K562 (cell line): ENCODE measurements around the gene SGK1. TPM values are rescaled to one million over a fixed set of nuclear protein-coding genes. Genes with fewer than 3 reads are reported as not detected.

ENCODE experiments used
- CCAR2 ChIP-seq: fragments of 200-400 bp; formaldehyde crosslinking; IDR thresholded peaks from 2 replicates; pipeline ENCODE4 v1.6.1; 2017; ENCODE audit warnings: mild to moderate bottlenecking, low read depth, low read length
- CREB3 ChIP-seq: fragments of 450-650 bp; conservative IDR thresholded peaks from 2 replicates; pipeline ENCODE4 v1.6.1; 2016; ENCODE audit warnings: missing genetic modification characterization, low read depth, mild to moderate bottlenecking, missing compliant biosample characterization, moderate library complexity
- FOSL1 ChIP-seq: fragments of 200-800 bp; sonication (Bioruptor generic); conservative IDR thresholded peaks from 2 replicates; pipeline ENCODE4 v1.6.1; 2016; ENCODE audit warnings: missing genetic modification characterization, missing compliant biosample characterization
- JUND ChIP-seq, 2 experiments: IDR thresholded peaks; 2 replicates in 1 of 2; 3 replicates in 1 of 2; pipeline ENCODE4 v1.6.1; 2011; ENCODE audit warnings: borderline replicate concordance in 2 of 2, low read depth in 2 of 2, low read length in 2 of 2, improper control_type of control experiment in 1 of 2, missing biosample characterization in 1 of 2, missing genetic modification characterization in 1 of 2, missing genetic modification reagents in 1 of 2
- MCM7 ChIP-seq, 2 experiments: fragments of 450-650 bp; IDR thresholded peaks; 2 replicates each; pipeline ENCODE4 v1.6.1; 2016 to 2018
- NCOA4 ChIP-seq: fragments of 450-650 bp; IDR thresholded peaks from 2 replicates; pipeline ENCODE4 v1.6.1; 2018; ENCODE audit warnings: mild to moderate bottlenecking; ENCODE audit not compliant: partially characterized antibody
- RFX7 ChIP-seq: fragments of 250-450 bp; sonication (Bioruptor Pico); IDR thresholded peaks from 2 replicates; pipeline ENCODE4 v1.5.1; 2021; ENCODE audit warnings: mild to moderate bottlenecking
- SFPQ ChIP-seq: fragments of 200-400 bp; formaldehyde crosslinking; IDR thresholded peaks from 2 replicates; pipeline ENCODE4 v1.6.1; 2017; ENCODE audit warnings: mild to moderate bottlenecking, low read depth, low read length, moderate library complexity
- SIN3A ChIP-seq, 2 experiments: fragments of 150-350 bp in 1 of 2; IDR thresholded peaks; 2 replicates each; pipeline ENCODE4 v1.6.1; 2011 to 2016; ENCODE audit warnings: borderline replicate concordance in 2 of 2, low read depth in 2 of 2, low read length in 2 of 2, mild to moderate bottlenecking in 2 of 2, moderate library complexity in 2 of 2; ENCODE audit not compliant: control insufficient read depth in 1 of 2
- SRSF7 ChIP-seq: fragments of 200-400 bp; formaldehyde crosslinking; optimal IDR thresholded peaks from 2 replicates; pipeline ENCODE3; 2017; ENCODE audit warnings: mild to moderate bottlenecking, low read depth, low read length
- USF1 ChIP-seq: sonication (generic); formaldehyde crosslinking; IDR thresholded peaks from 2 replicates; pipeline ENCODE4 v1.9.0; 2022; ENCODE audit warnings: mild to moderate bottlenecking, missing genetic modification reagents
- ZBTB49 ChIP-seq: sonication (generic); formaldehyde crosslinking; IDR thresholded peaks from 2 replicates; pipeline ENCODE4 v1.8.0; 2022; ENCODE audit warnings: missing genetic modification reagents, mild to moderate bottlenecking, borderline replicate concordance
- ZBTB9 ChIP-seq: fragments of 450-650 bp; formaldehyde crosslinking; IDR thresholded peaks from 2 replicates; pipeline ENCODE4 v1.4.0; 2020; ENCODE audit warnings: mild to moderate bottlenecking, moderate library complexity
- ZNF133 ChIP-seq: fragments of 250-450 bp; sonication (Bioruptor Pico); IDR thresholded peaks from 2 replicates; pipeline ENCODE4 v1.4.0; 2020; ENCODE audit warnings: mild to moderate bottlenecking
- ZNF140 ChIP-seq: fragments of 250-450 bp; sonication (Bioruptor Pico); IDR thresholded peaks from 2 replicates; pipeline ENCODE4 v1.8.0; 2021; ENCODE audit warnings: moderate library complexity, mild to moderate bottlenecking, inconsistent platforms
- ZNF175 ChIP-seq: fragments of 200-800 bp; sonication (Bioruptor generic); IDR thresholded peaks from 2 replicates; pipeline ENCODE4 v1.6.1; 2016; ENCODE audit warnings: low read depth, mild to moderate bottlenecking, missing genetic modification characterization, missing compliant biosample characterization
- ZNF311 ChIP-seq: fragments of 250-450 bp; sonication (Bioruptor Pico); IDR thresholded peaks from 2 replicates; pipeline ENCODE4 v1.4.0; 2020; ENCODE audit warnings: mild to moderate bottlenecking, moderate library complexity
- polyA plus RNA-seq, 8 experiments: library from polyadenylated mRNA; depleted of rRNA in 4 of 8; stranded (reverse) in 5 of 8; unstranded in 3 of 8; fragments of >200 nt; fragmentation: Nextera tagmentation in 2 of 8; fragmentation: Illumina TruSeq in 1 of 8; extraction: Ambion mirVana in 2 of 8; extraction: Trizol in 1 of 8; gene quantifications; 2 replicates each; pipeline versions ENCODE4 v1.2.1 to v1.2.3, GENCODE V29; 2011 to 2014; ENCODE audit warnings: inconsistent platforms in 1 of 8, missing spikeins in 1 of 8
- total RNA-seq, 7 experiments: library from RNA; depleted of rRNA in 6 of 7; stranded (reverse); fragments of >200 nt in 6 of 7; fragmentation: Illumina TruSeq in 2 of 7; extraction: Trizol in 2 of 7; gene quantifications; 2 replicates each; pipeline versions ENCODE4 v1.2.1 to v1.2.3, GENCODE V29; 2011 to 2021; ENCODE audit warnings: low replicate concordance in 1 of 7

Gene SGK1
- total and polyA plus RNA-seq, 9 of the 15 experiments (the other 6 are each of a cell fraction or from before 2014, with no cell fraction given): 3.5 to 7.2 (median 3.9) TPM

- TF ChIP-seq SFPQ: no peak
- TF ChIP-seq RFX7 (CRISPR knock-in tag): no peak
- TF ChIP-seq NCOA4: no peak
- no peak for TF ChIP-seq SRSF7
- no peak for TF ChIP-seq ZBTB49 (CRISPR knock-in tag)
- TF ChIP-seq ZNF140 (CRISPR knock-in tag): no peak
- TF ChIP-seq CCAR2: no peak
- peak; percentile 66 for TF ChIP-seq ZBTB9 (CRISPR knock-in tag)
- TF ChIP-seq MCM7 (IDR thresholded peaks at IDR 0.05): no peak
- no peak for TF ChIP-seq CREB3
- no peak for TF ChIP-seq ZNF133 (CRISPR knock-in tag)
- no peak for TF ChIP-seq USF1 (CRISPR knock-in tag)
- peak; percentile 41; the same call in 1 of the 2 replicates for TF ChIP-seq ZNF175 (CRISPR knock-in tag)
- TF ChIP-seq ZNF311 (CRISPR knock-in tag): no peak
- 0 out of 2 replicates have a peak, but pooled peaks have one; percentile 0 for TF ChIP-seq FOSL1 (tag)
- peak; percentile 14; the same call in 1 of the 2 replicates for TF ChIP-seq JUND (IDR thresholded peaks at IDR 0.05; ENCODE audit: borderline replicate concordance, low read depth, low read length)
- TF ChIP-seq JUND (tag; IDR thresholded peaks at IDR 0.05; ENCODE audit: borderline replicate concordance, low read depth, low read length): 0 out of 3 replicates have a peak, but pooled peaks have one; percentile 25
- TF ChIP-seq SIN3A (IDR thresholded peaks at IDR 0.05; ENCODE audit: borderline replicate concordance in 2 of 2, control insufficient read depth in 1 of 2, low read depth in 2 of 2, low read length in 2 of 2): peak in 1 of 2 experiments; percentile 62; a peak in 2 of 4 replicates
Observed at GRCh38 chr6:134174672-134175531, 143.0 kb downstream of the SGK1 start (continued).
